DOHH2 (cell line): Measurements from ENCODE around the gene TLE3.

Source experiments
- CTCF ChIP-seq: fragments of 200-600 bp; sonication (generic); IDR thresholded peaks from one replicate; pipeline ENCODE4 v1.5.1; 2014; ENCODE audit warnings: antibody characterized with exemption, mild to moderate bottlenecking, low read depth, low read length; ENCODE audit not compliant: poor library complexity, severe bottlenecking
- EZH2phosphoT487 ChIP-seq: fragments of 200-600 bp; sonication (generic); IDR thresholded peaks from 2 replicates; pipeline ENCODE4 v1.6.1; 2017; ENCODE audit warnings: borderline replicate concordance, mild to moderate bottlenecking, antibody characterized with exemption, low read length, moderate library complexity, mixed read lengths

GRCh38 chr15:70031713-70032112, 66.0 kb downstream of the TLE3 start:
- TF ChIP-seq CTCF (no peak), EZH2phosphoT487 (no peak)
